Spleen (tissue), 11 donors: ENCODE measurements around the gene MYLK4. TPM values are rescaled to one million over a fixed set of nuclear protein-coding genes. Genes with fewer than 3 reads are reported as not detected.

Experiments
- DNase-seq: peaks from one replicate; pipeline ENCODE4 v3.0.0-alpha.2; 2020
- H3K27ac ChIP-seq, 8 donors: fragments of 200-600 bp; sonication (generic) in 7 of 8; 1 replicate in 4 of 8; 2 replicates in 4 of 8; pipeline versions ENCODE4 v1.5.0 to v1.8.0; 2016 to 2021; ENCODE audit warnings: inconsistent platforms in 4 of 8, mild to moderate bottlenecking in 4 of 8, moderate library complexity in 1 of 8
- H3K27me3 ChIP-seq, 7 donors: fragments of 200-600 bp; sonication (generic) in 6 of 7; replicated peaks in 1 of 7; 1 replicate in 4 of 7; 2 replicates in 3 of 7; pipeline versions ENCODE4 v1.5.0 to v1.8.0; 2016 to 2021; ENCODE audit warnings: inconsistent platforms in 3 of 7, mild to moderate bottlenecking in 1 of 7
- H3K36me3 ChIP-seq, 6 donors: fragments of 200-600 bp; sonication (generic) in 5 of 6; 1 replicate in 4 of 6; 2 replicates in 2 of 6; pipeline versions ENCODE4 v1.5.0 to v1.8.0; 2016 to 2021; ENCODE audit warnings: inconsistent platforms in 2 of 6
- H3K4me1 ChIP-seq, 6 donors: fragments of 200-600 bp; sonication (generic) in 5 of 6; 1 replicate in 3 of 6; 2 replicates in 3 of 6; pipeline versions ENCODE4 v1.5.0 to v1.8.0; 2016 to 2021; ENCODE audit warnings: inconsistent platforms in 3 of 6
- H3K4me3 ChIP-seq, 8 donors: fragments of 200-600 bp; sonication (generic) in 7 of 8; 1 replicate in 4 of 8; 2 replicates in 4 of 8; pipeline versions ENCODE4 v1.5.0 to v1.8.0; 2016 to 2021; ENCODE audit warnings: inconsistent platforms in 4 of 8, mild to moderate bottlenecking in 4 of 8, moderate library complexity in 2 of 8
- H3K9me3 ChIP-seq, 8 donors: fragments of 200-600 bp; sonication (generic) in 7 of 8; 1 replicate in 4 of 8; 2 replicates in 4 of 8; pipeline versions ENCODE4 v1.5.0 to v1.8.0; 2016 to 2021; ENCODE audit warnings: inconsistent platforms in 4 of 8
- CTCF ChIP-seq, 11 experiments: fragments of 200-600 bp in 7 of 11; fragments of 450-650 bp in 4 of 11; sonication (generic) in 4 of 11; IDR thresholded peaks in 8 of 11; conservative IDR thresholded peaks in 3 of 11; 1 replicate in 7 of 11; 2 replicates in 4 of 11; pipeline versions ENCODE4 v1.4.0 to v1.8.0; 2016 to 2021; ENCODE audit warnings: antibody characterized with exemption in 11 of 11, inconsistent platforms in 4 of 11, mild to moderate bottlenecking in 1 of 11
- POLR2A ChIP-seq, 3 donors: fragments of 450-650 bp; IDR thresholded peaks; one replicate each; pipeline ENCODE4 v1.5.1; 2017; ENCODE audit warnings: antibody characterized with exemption in 3 of 3, mild to moderate bottlenecking in 1 of 3
- POLR2AphosphoS5 ChIP-seq, 3 donors: sonication (generic); formaldehyde crosslinking; IDR thresholded peaks; one replicate each; pipeline ENCODE4 v1.5.1; 2017; ENCODE audit warnings: antibody characterized with exemption in 3 of 3
- WGBS, 5 donors: extraction: QIAGEN DNeasy Blood & Tissue Kit in 3 of 5; methylation state at CpG; one replicate each; pipeline versions ENCODE4 v1.1.5 to v1.1.7; 2013 to 2018; 5-methylcytosine and 5-hydroxymethylcytosine counted together
- intact Hi-C: fragments of 100-400 bp; cut with DNase I; formaldehyde crosslinking; loops from one replicate; pipeline ENCODE4 v1.15.0; 2023; ENCODE audit warnings: low total_unique reads
- polyA plus RNA-seq, 3 donors: library from polyadenylated mRNA; stranded (reverse); fragments of 200-250 nt; gene quantifications; one replicate each; pipeline ENCODE4 v1.2.1, GENCODE V29; 2013
- total RNA-seq, 7 donors: library from RNA; depleted of rRNA in 3 of 7; stranded (reverse); fragments of >200 nt in 3 of 7; fragmentation: NEBNext Ultra II Directional in 4 of 7; extraction: Animal tissue kit (Norgen Biotek cat#: 25700) in 4 of 7; gene quantifications; one replicate each; pipeline versions ENCODE4 v1.1.0 to v1.2.1, GENCODE V29; 2016 to 2021
- donor health status: healthy with polysubstance abuse.
- donor health status: DM: no; HTN: no; CAD: no; lungs with moderate emphysema.
- donor health status: DM: no; HTN: no; CAD: no.
- donor health status: Bipolar disorder and iron deficiency.
- donor health status: healthy.
- donor health status: DM: no; HTN: no; CAD: no.
- donor health status: DM: yes; HTN: yes; CAD: no.

Gene MYLK4
- total and polyA plus RNA-seq, 10 donors, result 0.21 to 1.9 (median 0.76) TPM

GRCh38 chr6:2796861-2797260, 46.1 kb upstream of the MYLK4 start:
- intact Hi-C loops, result loop anchor here (10.0 kb wide), 2 partner anchors 48 to 128 kb away; partner anchors contain the start of gene SERPINB1
- Histone ChIP-seq H3K27me3 (no peaks in the 10 kb centered on the region), H3K9me3 (no peaks in the 10 kb centered on the region), H3K4me1 (peaks cover 0 to 73% (median 31%) of the 10 kb centered on the region in 6 donors), H3K4me3 (peak overlapping the region in 1 of 8 donors; percentile 25), H3K36me3 (no peaks in the 10 kb centered on the region), H3K27ac (peak overlapping the region in 7 of 8 donors; percentile 44 to 90 (median 88))
- TF ChIP-seq CTCF (IDR thresholded peaks at IDR 0.05 in 8 of 11, conservative IDR thresholded peaks at IDR 0.05 in 3 of 11) (no peak), POLR2A (IDR thresholded peaks at IDR 0.05) (no peak), POLR2AphosphoS5 (IDR thresholded peaks at IDR 0.05) (no peak)
- 44 to 65% (median 62%) methylated on average over 6 of the region's 6 CpGs for WGBS, 5 donors
- DNase-seq, result no peak

DNA sequence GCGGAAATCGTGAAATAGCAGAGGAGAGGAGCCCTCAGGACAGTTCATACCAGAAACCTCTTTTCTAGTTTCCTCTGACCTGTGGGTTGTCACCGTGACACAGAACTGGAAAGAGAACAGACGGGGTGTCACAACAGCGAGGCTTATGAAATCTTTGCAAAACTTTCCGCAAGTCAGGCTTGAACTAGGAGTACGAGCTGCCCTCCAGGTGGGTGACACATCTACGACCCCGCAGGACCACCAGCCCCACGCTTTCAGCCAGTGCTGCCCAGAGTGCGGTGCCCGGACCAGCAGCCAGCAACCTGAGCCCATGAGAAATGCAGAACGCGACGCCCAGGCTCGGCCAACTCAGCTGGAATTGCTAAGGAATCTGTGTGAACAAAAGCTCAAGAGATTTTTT, 45.2 kb upstream of the MYLK4 start:
- peaks cover 0 to 82% (median 37%) of the 10 kb centered on the region in 6 donors for H3K4me1 ChIP-seq
- peak overlapping the region in 1 of 8 donors; percentile 24 for H3K4me3 ChIP-seq
- TF ChIP-seq POLR2AphosphoS5 (IDR thresholded peaks at IDR 0.05) (peak in 2 of 3 donors; percentile 58 to 66), POLR2A (IDR thresholded peaks at IDR 0.05) (no peak)
- 55 to 89% (median 78%) methylated on average over 16 of the region's 16 CpGs for WGBS, 5 donors
- no peaks in the 10 kb centered on the region for H3K27me3 ChIP-seq
- H3K36me3 ChIP-seq, result no peaks in the 10 kb centered on the region
- intact Hi-C loops, result loop anchor here (10.0 kb wide), 2 partner anchors 49 to 129 kb away; partner anchors contain the start of gene SERPINB1
- H3K9me3 ChIP-seq, result no peaks in the 10 kb centered on the region
- no peak for DNase-seq
- H3K27ac ChIP-seq, result peak overlapping the region in 7 of 8 donors; percentile 67 to 90 (median 88)

- peak overlapping the region in 1 of 8 donors; percentile 24 for H3K4me3 ChIP-seq
- H3K4me1 ChIP-seq, result peaks cover 0 to 83% (median 41%) of the 10 kb centered on the region in 6 donors
- H3K9me3 ChIP-seq, result no peaks in the 10 kb centered on the region
- intact Hi-C loops, result loop anchor here (10.0 kb wide), 2 partner anchors 50 to 130 kb away; partner anchors contain the start of gene SERPINB1
- H3K27me3 ChIP-seq, result no peaks in the 10 kb centered on the region
- peak overlapping the region in 7 of 8 donors; percentile 67 to 90 (median 88) for H3K27ac ChIP-seq
- 66 to 81% (median 77%) methylated on average over 2 of the region's 2 CpGs for WGBS, 5 donors
- H3K36me3 ChIP-seq, result no peaks in the 10 kb centered on the region
- no peak for TF ChIP-seq POLR2AphosphoS5 (IDR thresholded peaks at IDR 0.05)
- no peak for TF ChIP-seq CTCF (IDR thresholded peaks at IDR 0.05 in 8 of 11, conservative IDR thresholded peaks at IDR 0.05 in 3 of 11)
- no peak for DNase-seq
These were observed 44.4 kb upstream of the MYLK4 start for GRCh38 chr6:2795162-2795561.

- intact Hi-C loops, result loop anchor here (10.0 kb wide), 2 partner anchors 51 to 131 kb away; partner anchors contain the start of gene SERPINB1
- Histone ChIP-seq H3K4me3 (no peak overlapping the region), H3K9me3 (no peaks in the 10 kb centered on the region), H3K36me3 (no peaks in the 10 kb centered on the region), H3K27me3 (no peaks in the 10 kb centered on the region), H3K4me1 (peaks cover 0 to 83% (median 42%) of the 10 kb centered on the region in 6 donors), H3K27ac (peak overlapping the region in 7 of 8 donors; percentile 67 to 90 (median 88))
- WGBS, 5 donors, result 47 to 89% (median 73%) methylated on average over 5 of the region's 5 CpGs
- TF ChIP-seq POLR2A (IDR thresholded peaks at IDR 0.05), result no peak
- TF ChIP-seq POLR2AphosphoS5 (IDR thresholded peaks at IDR 0.05), result no peak
- DNase-seq, result no peak
These were observed 43.5 kb upstream of the MYLK4 start for GRCh38 chr6:2794171-2794730.

DNA sequence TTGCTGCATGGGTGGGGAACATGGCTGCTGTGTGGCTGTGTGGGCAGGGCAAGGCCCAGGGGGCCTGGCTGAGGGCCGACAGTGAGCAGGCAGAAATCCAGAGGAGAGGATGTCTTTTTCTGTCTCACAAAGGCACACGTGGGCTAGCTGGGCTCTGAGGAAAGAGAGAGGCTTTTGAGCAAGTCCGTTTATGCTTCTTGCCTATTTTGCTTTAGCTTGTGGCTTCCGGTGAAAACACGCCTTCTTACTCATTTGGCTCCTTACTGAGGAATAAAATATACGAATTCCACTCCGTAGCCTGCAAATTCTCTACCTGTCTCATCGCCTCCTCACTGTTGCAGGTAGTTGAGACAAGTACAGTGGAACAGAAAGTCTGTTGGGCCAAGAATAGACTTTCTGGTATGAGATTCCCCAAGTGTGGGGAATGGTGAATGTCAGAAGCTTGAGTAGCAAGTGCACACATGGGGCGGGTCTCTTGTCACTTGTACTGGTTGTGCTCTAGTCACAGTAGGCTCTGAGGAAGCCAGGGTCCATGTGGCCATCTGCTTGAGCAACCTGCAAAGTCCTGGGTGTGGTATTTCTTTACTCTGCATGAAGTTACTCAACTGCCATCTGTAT, 42.9 kb upstream of the MYLK4 start:
- no peak for DNase-seq
- peak overlapping the region in 1 of 8 donors; percentile 18 for H3K4me3 ChIP-seq
- H3K36me3 ChIP-seq, result peaks cover 0 to 4% (median 0%) of the 10 kb centered on the region in 6 donors
- whole genome bisulfite sequencing, 5 donors, result 22 to 50% (median 37%) methylated on average over 9 of the region's 9 CpGs
- TF ChIP-seq CTCF (IDR thresholded peaks at IDR 0.05 in 8 of 11, conservative IDR thresholded peaks at IDR 0.05 in 3 of 11) (no peak), POLR2AphosphoS5 (IDR thresholded peaks at IDR 0.05) (peak in 2 of 3 donors; percentile 30 to 42), POLR2A (IDR thresholded peaks at IDR 0.05) (no peak)
- H3K4me1 ChIP-seq, result peaks cover 0 to 79% (median 42%) of the 10 kb centered on the region in 6 donors
- H3K9me3 ChIP-seq, result no peaks in the 10 kb centered on the region
- intact Hi-C loops, result loop anchor here (10.0 kb wide), 2 partner anchors 51 to 131 kb away; partner anchors contain the start of gene SERPINB1
- peak overlapping the region; percentile 43 to 90 (median 81) for H3K27ac ChIP-seq
- no peaks in the 10 kb centered on the region for H3K27me3 ChIP-seq
